Hepatocyte (in vitro differentiated cells): ENCODE data around the gene DGKA.

ENCODE experiments used
- CTCF ChIP-seq: fragments of 200-600 bp; sonication (generic); IDR thresholded peaks from 2 replicates; pipeline ENCODE4 v1.5.1; 2016; ENCODE audit warnings: antibody characterized with exemption, mild to moderate bottlenecking; ENCODE audit not compliant: poor library complexity
- EZH2 ChIP-seq: fragments of 200-600 bp; sonication (generic); IDR thresholded peaks from 2 replicates; pipeline ENCODE4 v1.6.1; 2016; ENCODE audit warnings: antibody characterized with exemption, mild to moderate bottlenecking, borderline replicate concordance
- EZH2phosphoT487 ChIP-seq: fragments of 200-600 bp; sonication (generic); IDR thresholded peaks from one replicate; pipeline ENCODE4 v1.6.1; 2018; ENCODE audit warnings: antibody characterized with exemption, mild to moderate bottlenecking, low read depth, moderate library complexity; ENCODE audit not compliant: unreplicated experiment, severe bottlenecking

GRCh38 chr12:55982319-55982936 lies 51.5 kb downstream of the DGKA start:
- TF ChIP-seq CTCF (no peak), EZH2phosphoT487 (no peak), EZH2 (no peak)
